ENCODE measurements around the gene ARHGAP26. TPM values are rescaled to one million over a fixed set of nuclear protein-coding genes. Genes with fewer than 3 reads are reported as not detected.

The ARHGAP26 gene
- total and polyA plus RNA-seq, 2 experiments from 2014 or later = 9.5 to 16.8 TPM

GRCh38 chr5:142840575-142840974 is 70.4 kb downstream of the ARHGAP26 start:
- Mint-ChIP-seq H3K4me3 (no peak overlapping the region), H3K27me3 (ENCODE audit: insufficient read depth, low read depth, poor library complexity) (peaks cover 8% of the 10 kb centered on the region), H3K4me1 (peaks cover 11% of the 10 kb centered on the region), H3K27ac (no peak overlapping the region), H3K36me3 (ENCODE audit: low read depth) (no peaks in the 10 kb centered on the region), H3K9me3 (no peaks in the 10 kb centered on the region)
- Histone ChIP-seq H3K4me2 (no peak overlapping the region), H3K4me1 (ENCODE audit: insufficient read depth) (peaks cover 13% of the 10 kb centered on the region), H3K36me3 (ENCODE audit: insufficient read depth) (no peaks in the 10 kb centered on the region), H3K9me2 (ENCODE audit: insufficient read depth) (peaks cover under 1% of the 10 kb centered on the region; the same call in 1 of the 2 replicates), H3F3A (replicated peaks; ENCODE audit: low read depth) (no peaks in the 10 kb centered on the region), H4K20me1 (replicated peaks; ENCODE audit: insufficient read depth) (peaks cover 6% of the 10 kb centered on the region; the same call in 1 of the 2 replicates), H3K27ac (ENCODE audit: low read depth) (no peak overlapping the region), H3K79me2 (replicated peaks; ENCODE audit: insufficient read depth) (peaks cover 17% of the 10 kb centered on the region), H3K27me3 (ENCODE audit: insufficient read depth) (no peaks in the 10 kb centered on the region), H3K4me3 (no peak overlapping the region), H2AFZ (no peak overlapping the region)
- no peak for TF ChIP-seq POLR2AphosphoS5 (IDR thresholded peaks at IDR 0.05; ENCODE audit: low read depth)
- no peak for TF ChIP-seq CREB1 (CRISPR knock-in tag; IDR thresholded peaks at IDR 0.05; ENCODE audit: low read depth)
- TF ChIP-seq EZH2 (IDR thresholded peaks at IDR 0.05; ENCODE audit: low read depth, unreplicated experiment) = no peak
- no peak for TF ChIP-seq ZNF114 (CRISPR knock-in tag; IDR thresholded peaks at IDR 0.05)
- no peak for TF ChIP-seq REST (IDR thresholded peaks at IDR 0.05; ENCODE audit: unreplicated experiment)
- TF ChIP-seq NANOG (IDR thresholded peaks at IDR 0.05; ENCODE audit: borderline replicate concordance) = no peak
- no peak for TF ChIP-seq EZH2phosphoT487 (IDR thresholded peaks at IDR 0.05; ENCODE audit: unreplicated experiment)
- TF ChIP-seq JUNB (IDR thresholded peaks at IDR 0.05; ENCODE audit: unreplicated experiment) = no peak
- ATAC-seq (no peak), DNase-seq (ENCODE audit: low spot score) (no peak)

- Histone ChIP-seq H3K4me3 (no peak overlapping the region), H3K9me2 (ENCODE audit: insufficient read depth) (no peaks in the 10 kb centered on the region), H3K4me1 (ENCODE audit: insufficient read depth) (peaks cover 24% of the 10 kb centered on the region), H3F3A (replicated peaks; ENCODE audit: low read depth) (no peaks in the 10 kb centered on the region), H3K27ac (ENCODE audit: low read depth) (no peak overlapping the region), H3K27me3 (ENCODE audit: insufficient read depth) (no peaks in the 10 kb centered on the region), H2AFZ (no peak overlapping the region), H3K4me2 (no peak overlapping the region), H4K20me1 (replicated peaks; ENCODE audit: insufficient read depth) (peaks cover 6% of the 10 kb centered on the region; the same call in 1 of the 2 replicates), H3K79me2 (replicated peaks; ENCODE audit: insufficient read depth) (peaks cover 21% of the 10 kb centered on the region), H3K36me3 (ENCODE audit: insufficient read depth) (no peaks in the 10 kb centered on the region)
- Mint-ChIP-seq H3K36me3 (ENCODE audit: low read depth) (no peaks in the 10 kb centered on the region), H3K27me3 (ENCODE audit: insufficient read depth, low read depth, poor library complexity) (peaks cover 8% of the 10 kb centered on the region), H3K4me1 (peaks cover 22% of the 10 kb centered on the region), H3K4me3 (no peak overlapping the region), H3K9me3 (no peaks in the 10 kb centered on the region), H3K27ac (no peak overlapping the region)
- ATAC-seq (peak; percentile 80), DNase-seq (ENCODE audit: low spot score) (peak; percentile 72)
- TF ChIP-seq ZNF114 (CRISPR knock-in tag; IDR thresholded peaks at IDR 0.05) (no peak), NANOG (IDR thresholded peaks at IDR 0.05; ENCODE audit: borderline replicate concordance) (no peak), POLR2AphosphoS5 (IDR thresholded peaks at IDR 0.05; ENCODE audit: low read depth) (no peak), STAT1 (IDR thresholded peaks at IDR 0.05; ENCODE audit: unreplicated experiment) (no peak), ZNF462 (CRISPR knock-in tag; IDR thresholded peaks at IDR 0.05) (no peak), JUNB (IDR thresholded peaks at IDR 0.05; ENCODE audit: unreplicated experiment) (no peak)
These were observed 71.5 kb downstream of the ARHGAP26 start for GRCh38 chr5:142841511-142842265.

All from GM23338 (cell line).